ENCODE results near the gene PIN1. TPM values are rescaled to one million over a fixed set of nuclear protein-coding genes. Genes with fewer than 3 reads are reported as not detected.

Gene PIN1
- total RNA-seq, 4 donors from 2014 or later: 22.9 to 82.5 (median 43.7) TPM

GRCh38 chr19:9791552-9792205, 43.4 kb upstream of the PIN1 start:
- H3K36me3 ChIP-seq: no peaks in the 10 kb centered on the region
- peaks cover 0 to 23% (median 11%) of the 10 kb centered on the region in 4 donors for H3K4me1 ChIP-seq
- intact Hi-C loops (cut with DNase I; ENCODE audit: low total_unique reads) (loop anchor here (10.0 kb wide), 2 partner anchors 477 to 577 kb away; partner anchors contain the start of gene OR7D4), in situ Hi-C loops (cut with MboI; ENCODE audit: low pct_ligation_motif_present in 1 of 4, low pct_unique_long_range_greater_than_20kb in 1 of 4, low sequenced_read_pairs in 3 of 4) (loop anchor here (5.0 to 25.0 kb wide), 5 partner anchors 167 to 654 kb away; partner anchors contain the start of genes ZNF559 (in 3 of the 4), ZNF561 (in 3 of the 4), ZNF699 (in 3 of the 4) and OR7G3 (in 2 of the 4))
- WGBS, 2 donors (ENCODE audit: low coverage in 1 of 2): 1 to 5% methylated on average over 15 to 26 of the region's 50 CpGs
- peak; percentile 98 for DNase-seq
- no peaks in the 10 kb centered on the region for H3K9me3 ChIP-seq
- no peaks in the 10 kb centered on the region for H3K27me3 ChIP-seq
- H3K4me3 ChIP-seq: peak overlapping the region; percentile 51 to 73 (median 70)
- peak overlapping the region; percentile 90 to 94 (median 92) for H3K27ac ChIP-seq
- TF ChIP-seq CTCF (IDR thresholded peaks at IDR 0.05): no peak
- peak in 2 of 3 donors; percentile 42 to 44 for TF ChIP-seq POLR2AphosphoS5 (IDR thresholded peaks at IDR 0.05)
- TF ChIP-seq POLR2A (IDR thresholded peaks at IDR 0.05): peak; percentile 60
- TF ChIP-seq EP300 (IDR thresholded peaks at IDR 0.05; ENCODE audit: low read depth): no peak

GRCh38 chr19:9792206-9793070, 42.7 kb upstream of the PIN1 start:
- 0 to 2% methylated on average over 5 to 45 of the region's 70 CpGs for WGBS, 2 donors (ENCODE audit: low coverage in 1 of 2)

GRCh38 chr19:9793071-9793591, 42.0 kb upstream of the PIN1 start:
- in situ Hi-C loops (cut with MboI; ENCODE audit: low pct_ligation_motif_present in 1 of 4, low pct_unique_long_range_greater_than_20kb in 1 of 4, low sequenced_read_pairs in 3 of 4): loop anchor here (5.0 to 25.0 kb wide), 5 partner anchors 168 to 656 kb away; partner anchors contain the start of genes ZNF559 (in 3 of the 4), ZNF561 (in 3 of the 4), ZNF699 (in 3 of the 4) and OR7G3 (in 2 of the 4)
- DNase-seq: peak; percentile 66
- no peaks in the 10 kb centered on the region for H3K9me3 ChIP-seq
- peak overlapping the region; percentile 90 to 94 (median 92) for H3K27ac ChIP-seq
- TF ChIP-seq EP300 (IDR thresholded peaks at IDR 0.05; ENCODE audit: low read depth) (no peak), POLR2A (IDR thresholded peaks at IDR 0.05) (no peak), POLR2AphosphoS5 (IDR thresholded peaks at IDR 0.05) (no peak), CTCF (IDR thresholded peaks at IDR 0.05) (no peak)
- H3K36me3 ChIP-seq: no peaks in the 10 kb centered on the region
- peak overlapping the region; percentile 25 to 73 (median 62) for H3K4me3 ChIP-seq
- H3K27me3 ChIP-seq: no peaks in the 10 kb centered on the region
- H3K4me1 ChIP-seq: peaks cover 0 to 22% (median 11%) of the 10 kb centered on the region in 4 donors
- 27 to 50% methylated on average over 8 to 35 of the region's 36 CpGs for WGBS, 2 donors (ENCODE audit: low coverage in 1 of 2)
- intact Hi-C loops (cut with DNase I; ENCODE audit: low total_unique reads): loop anchor here (10.0 kb wide), 2 partner anchors 478 to 578 kb away; partner anchors contain the start of gene OR7D4

More at GRCh38 chr19:9792206-9793070, 42.7 kb upstream of the PIN1 start:
- H3K9me3 ChIP-seq: no peaks in the 10 kb centered on the region
- no peaks in the 10 kb centered on the region for H3K27me3 ChIP-seq
- in situ Hi-C loops (cut with MboI; ENCODE audit: low pct_ligation_motif_present in 1 of 4, low pct_unique_long_range_greater_than_20kb in 1 of 4, low sequenced_read_pairs in 3 of 4) (loop anchor here (5.0 to 25.0 kb wide), 5 partner anchors 168 to 655 kb away; partner anchors contain the start of genes ZNF559 (in 3 of the 4), ZNF561 (in 3 of the 4), ZNF699 (in 3 of the 4) and OR7G3 (in 2 of the 4)), intact Hi-C loops (cut with DNase I; ENCODE audit: low total_unique reads) (loop anchor here (10.0 kb wide), 2 partner anchors 478 to 578 kb away; partner anchors contain the start of gene OR7D4)
- peaks cover 0 to 22% (median 11%) of the 10 kb centered on the region in 4 donors for H3K4me1 ChIP-seq
- no peaks in the 10 kb centered on the region for H3K36me3 ChIP-seq
- peak; percentile 97 for DNase-seq
- TF ChIP-seq POLR2AphosphoS5 (IDR thresholded peaks at IDR 0.05): peak in 1 of 3 donors; percentile 34
- no peak for TF ChIP-seq EP300 (IDR thresholded peaks at IDR 0.05; ENCODE audit: low read depth)
- no peak for TF ChIP-seq POLR2A (IDR thresholded peaks at IDR 0.05)
- TF ChIP-seq CTCF (IDR thresholded peaks at IDR 0.05): peak in 1 of 5 experiments; percentile 22
- peak overlapping the region; percentile 51 to 73 (median 70) for H3K4me3 ChIP-seq
- peak overlapping the region; percentile 90 to 94 (median 92) for H3K27ac ChIP-seq
